IMR-90 (cell line): ENCODE results near the gene PRKCH.
"Not testable (repeated sequence)": the region's sequence is repeated elsewhere in the genome, so short reads cannot be mapped to it uniquely, and the experiment has no call there.

Experiments
- CHD1 ChIP-seq: IDR thresholded peaks from 2 replicates; pipeline ENCODE4 v1.6.1; 2012; ENCODE audit warnings: low read depth, low read length, improper control_type of control experiment
- POLR2A ChIP-seq: IDR thresholded peaks from 2 replicates; pipeline ENCODE4 v1.6.1; 2012; ENCODE audit warnings: mild to moderate bottlenecking, low read depth, low read length
- TF ChIP-seq, protein P1 (sequence below): conservative IDR thresholded peaks from 2 replicates; pipeline ENCODE4 v1.5.1; 2012; ENCODE audit warnings: mild to moderate bottlenecking, low read depth, low read length, improper control_type of control experiment

DNA sequence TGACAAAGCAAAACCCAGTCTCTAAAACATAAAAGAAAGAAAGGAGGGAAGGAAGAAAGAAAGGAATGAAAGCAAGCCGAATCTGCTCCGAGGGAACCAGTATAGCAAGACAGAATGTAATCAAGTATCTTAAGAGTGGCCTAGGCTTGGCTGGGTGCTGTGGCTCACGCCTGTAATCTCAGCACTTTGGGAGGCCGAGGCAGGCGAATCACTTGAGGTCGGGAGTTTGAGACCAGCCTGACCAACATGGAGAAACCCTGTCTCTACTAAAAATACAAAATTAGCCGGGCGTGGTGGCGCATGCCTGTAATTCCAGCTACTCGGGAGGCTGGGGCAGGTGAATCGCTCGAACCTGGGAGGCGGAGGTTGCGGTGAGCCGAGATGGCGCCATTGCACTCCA, 1.2 kb upstream of the PRKCH start:
- not testable (repeated sequence) for TF ChIP-seq POLR2A, CHD1
- TF ChIP-seq, protein P1, sequence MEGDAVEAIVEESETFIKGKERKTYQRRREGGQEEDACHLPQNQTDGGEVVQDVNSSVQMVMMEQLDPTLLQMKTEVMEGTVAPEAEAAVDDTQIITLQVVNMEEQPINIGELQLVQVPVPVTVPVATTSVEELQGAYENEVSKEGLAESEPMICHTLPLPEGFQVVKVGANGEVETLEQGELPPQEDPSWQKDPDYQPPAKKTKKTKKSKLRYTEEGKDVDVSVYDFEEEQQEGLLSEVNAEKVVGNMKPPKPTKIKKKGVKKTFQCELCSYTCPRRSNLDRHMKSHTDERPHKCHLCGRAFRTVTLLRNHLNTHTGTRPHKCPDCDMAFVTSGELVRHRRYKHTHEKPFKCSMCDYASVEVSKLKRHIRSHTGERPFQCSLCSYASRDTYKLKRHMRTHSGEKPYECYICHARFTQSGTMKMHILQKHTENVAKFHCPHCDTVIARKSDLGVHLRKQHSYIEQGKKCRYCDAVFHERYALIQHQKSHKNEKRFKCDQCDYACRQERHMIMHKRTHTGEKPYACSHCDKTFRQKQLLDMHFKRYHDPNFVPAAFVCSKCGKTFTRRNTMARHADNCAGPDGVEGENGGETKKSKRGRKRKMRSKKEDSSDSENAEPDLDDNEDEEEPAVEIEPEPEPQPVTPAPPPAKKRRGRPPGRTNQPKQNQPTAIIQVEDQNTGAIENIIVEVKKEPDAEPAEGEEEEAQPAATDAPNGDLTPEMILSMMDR: not testable (repeated sequence)
